Measurements from ENCODE around the gene CAMK1D.

DNA sequence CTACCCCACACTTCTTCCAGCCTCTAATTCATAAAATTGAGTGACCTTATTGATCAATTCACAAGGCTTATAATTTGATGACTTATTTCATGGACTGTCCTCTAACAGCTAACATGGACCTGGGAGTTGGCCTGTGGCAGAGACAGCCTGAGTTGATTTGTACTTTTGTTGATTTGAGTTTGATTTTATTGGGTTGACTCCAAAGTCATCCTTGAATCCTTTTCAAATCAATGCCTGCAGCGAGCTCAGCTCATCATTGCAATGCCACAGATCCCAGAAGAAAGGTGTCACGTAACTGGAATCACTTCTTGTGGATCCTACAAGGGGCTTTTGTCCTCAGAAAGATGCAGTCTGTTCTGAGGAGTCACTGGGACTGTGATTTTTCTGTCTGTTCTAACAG, 138.0 kb downstream of the CAMK1D start:
- TF ChIP-seq, protein P1, sequence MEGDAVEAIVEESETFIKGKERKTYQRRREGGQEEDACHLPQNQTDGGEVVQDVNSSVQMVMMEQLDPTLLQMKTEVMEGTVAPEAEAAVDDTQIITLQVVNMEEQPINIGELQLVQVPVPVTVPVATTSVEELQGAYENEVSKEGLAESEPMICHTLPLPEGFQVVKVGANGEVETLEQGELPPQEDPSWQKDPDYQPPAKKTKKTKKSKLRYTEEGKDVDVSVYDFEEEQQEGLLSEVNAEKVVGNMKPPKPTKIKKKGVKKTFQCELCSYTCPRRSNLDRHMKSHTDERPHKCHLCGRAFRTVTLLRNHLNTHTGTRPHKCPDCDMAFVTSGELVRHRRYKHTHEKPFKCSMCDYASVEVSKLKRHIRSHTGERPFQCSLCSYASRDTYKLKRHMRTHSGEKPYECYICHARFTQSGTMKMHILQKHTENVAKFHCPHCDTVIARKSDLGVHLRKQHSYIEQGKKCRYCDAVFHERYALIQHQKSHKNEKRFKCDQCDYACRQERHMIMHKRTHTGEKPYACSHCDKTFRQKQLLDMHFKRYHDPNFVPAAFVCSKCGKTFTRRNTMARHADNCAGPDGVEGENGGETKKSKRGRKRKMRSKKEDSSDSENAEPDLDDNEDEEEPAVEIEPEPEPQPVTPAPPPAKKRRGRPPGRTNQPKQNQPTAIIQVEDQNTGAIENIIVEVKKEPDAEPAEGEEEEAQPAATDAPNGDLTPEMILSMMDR (conservative IDR thresholded peaks at IDR 0.05) = no peak
- no peak for TF ChIP-seq EZH2 (IDR thresholded peaks at IDR 0.05; ENCODE audit: low read depth)

All from PC-9 (cell line).